ENCODE results near the gene BID. TPM values are rescaled to one million over a fixed set of nuclear protein-coding genes. Genes with fewer than 3 reads are reported as not detected.

BID gene
- total RNA-seq, 1 experiment from 2014 or later = 23.2 TPM

DNA sequence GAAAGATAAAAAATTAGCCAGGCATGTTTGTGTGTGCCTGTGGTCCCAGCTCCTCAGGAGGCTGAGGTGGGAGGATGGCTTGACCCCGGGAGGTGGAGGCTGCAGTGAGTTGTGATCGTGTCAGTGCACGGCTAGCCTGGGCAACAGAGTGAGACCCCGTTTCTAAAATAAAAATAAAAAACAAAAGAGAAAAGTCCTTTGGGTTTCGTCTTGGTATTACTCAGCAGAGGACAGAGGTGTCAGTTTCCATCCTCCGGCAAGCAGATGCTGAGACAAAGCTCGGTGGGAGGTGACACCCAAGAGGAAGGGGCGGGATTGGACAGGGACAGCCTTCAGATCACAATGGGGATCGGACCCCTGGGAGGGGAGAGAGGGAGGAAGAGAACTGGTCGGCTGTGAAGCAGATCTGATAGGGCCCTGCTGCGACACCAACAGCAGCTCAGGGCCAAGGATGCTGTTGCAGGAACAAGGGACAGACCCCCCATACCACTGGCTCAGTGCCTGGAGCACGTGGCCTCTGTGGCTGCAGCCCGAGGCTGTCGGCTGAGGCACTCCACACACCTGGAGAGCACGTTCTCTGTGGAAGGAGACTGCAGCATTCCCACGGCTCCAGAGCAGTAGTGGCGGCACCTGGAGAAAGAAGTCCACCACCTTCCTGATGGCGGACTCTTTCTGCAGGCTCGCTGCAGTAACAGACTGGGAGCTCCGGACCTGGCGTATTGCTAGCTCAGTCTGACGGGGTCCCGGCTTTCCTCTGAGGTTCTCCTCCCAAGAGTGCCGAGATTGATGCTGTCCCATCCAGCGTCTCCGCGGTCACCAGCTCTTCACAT is 5.2 kb upstream of the BID start:
- TF ChIP-seq, protein P1, sequence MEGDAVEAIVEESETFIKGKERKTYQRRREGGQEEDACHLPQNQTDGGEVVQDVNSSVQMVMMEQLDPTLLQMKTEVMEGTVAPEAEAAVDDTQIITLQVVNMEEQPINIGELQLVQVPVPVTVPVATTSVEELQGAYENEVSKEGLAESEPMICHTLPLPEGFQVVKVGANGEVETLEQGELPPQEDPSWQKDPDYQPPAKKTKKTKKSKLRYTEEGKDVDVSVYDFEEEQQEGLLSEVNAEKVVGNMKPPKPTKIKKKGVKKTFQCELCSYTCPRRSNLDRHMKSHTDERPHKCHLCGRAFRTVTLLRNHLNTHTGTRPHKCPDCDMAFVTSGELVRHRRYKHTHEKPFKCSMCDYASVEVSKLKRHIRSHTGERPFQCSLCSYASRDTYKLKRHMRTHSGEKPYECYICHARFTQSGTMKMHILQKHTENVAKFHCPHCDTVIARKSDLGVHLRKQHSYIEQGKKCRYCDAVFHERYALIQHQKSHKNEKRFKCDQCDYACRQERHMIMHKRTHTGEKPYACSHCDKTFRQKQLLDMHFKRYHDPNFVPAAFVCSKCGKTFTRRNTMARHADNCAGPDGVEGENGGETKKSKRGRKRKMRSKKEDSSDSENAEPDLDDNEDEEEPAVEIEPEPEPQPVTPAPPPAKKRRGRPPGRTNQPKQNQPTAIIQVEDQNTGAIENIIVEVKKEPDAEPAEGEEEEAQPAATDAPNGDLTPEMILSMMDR (conservative IDR thresholded peaks at IDR 0.05) = no peak
- H3K36me3 Mint-ChIP-seq (ENCODE audit: insufficient read depth in 1 of 3, low read depth in 3 of 3) = no peaks in the 10 kb centered on the region; a peak in 1 of 7 replicates
- Histone ChIP-seq H3K79me1 (ENCODE audit: insufficient read depth, low read depth, low read length, poor library complexity, severe bottlenecking) (no peaks in the 10 kb centered on the region), H2AFZ (ENCODE audit: low read length) (no peak overlapping the region), H3K23me2 (ENCODE audit: insufficient read length, low read depth, low read length, poor library complexity, severe bottlenecking) (no peaks in the 10 kb centered on the region), H2BK5ac (ENCODE audit: insufficient read length, low read length) (no peak overlapping the region), H3K56ac (ENCODE audit: insufficient read length, low read depth, low read length) (no peak overlapping the region), H3K27ac (ENCODE audit: insufficient read length, low read depth, low read length) (no peak overlapping the region), H3K9me3 (ENCODE audit: control insufficient read depth, low read depth, low read length) (no peaks in the 10 kb centered on the region), H2BK20ac (ENCODE audit: low read depth, low read length, poor library complexity, severe bottlenecking) (no peak overlapping the region), H3K18ac (ENCODE audit: insufficient read length, low read depth, low read length) (no peak overlapping the region), H4K91ac (ENCODE audit: insufficient read length, low read depth, low read length) (no peak overlapping the region), H4K20me1 (ENCODE audit: control insufficient read depth, insufficient read depth, insufficient read length) (no peaks in the 10 kb centered on the region), H3K4me1 (ENCODE audit: insufficient read depth, low read length) (no peaks in the 10 kb centered on the region), H3K27me3 (ENCODE audit: insufficient read depth, low read length) (no peaks in the 10 kb centered on the region), H2BK15ac (ENCODE audit: low read depth, low read length) (no peak overlapping the region), H3K79me2 (ENCODE audit: insufficient read depth, low read length) (no peaks in the 10 kb centered on the region), H4K8ac (replicated peaks; ENCODE audit: insufficient read length, low read depth, low read length) (no peak overlapping the region), H3T11ph (ENCODE audit: low read length) (no peak overlapping the region), H2BK12ac (ENCODE audit: insufficient read length, low read depth, low read length) (no peak overlapping the region), H3K4ac (ENCODE audit: low read depth, low read length) (no peak overlapping the region), H3K23ac (ENCODE audit: insufficient read length, low read depth, low read length) (no peak overlapping the region), H3K9ac (ENCODE audit: extremely low read depth, insufficient read length, low read length) (no peak overlapping the region), H2AK5ac (ENCODE audit: insufficient read length, low read length) (no peak overlapping the region), H4K5ac (ENCODE audit: insufficient read length, low read depth, low read length) (no peak overlapping the region), H3K4me2 (ENCODE audit: insufficient read depth, insufficient read length, low read length) (no peak overlapping the region), H2BK120ac (ENCODE audit: low read depth, low read length, poor library complexity, severe bottlenecking) (no peak overlapping the region), H3K14ac (ENCODE audit: insufficient read depth, low read length) (no peak overlapping the region)
- H3K9me3 Mint-ChIP-seq = no peaks in the 10 kb centered on the region; a peak in 2 of 5 replicates
- no CpG with 5 or more reads among the region's 27 CpGs for WGBS (ENCODE audit: extremely low coverage, insufficient read length, low lambda C conversion rate)
- H3K27me3 Mint-ChIP-seq (ENCODE audit: low read depth) = peaks cover 29% of the 10 kb centered on the region
- no peak overlapping the region; a peak in 1 of 5 replicates for H3K4me3 Mint-ChIP-seq
- peaks cover 19 to 29% of the 10 kb centered on the region in 2 experiments for H3K4me1 Mint-ChIP-seq
- DNase-seq = no peak
- H3K27ac Mint-ChIP-seq = 0 out of 7 replicates have a peak overlapping the region, but pooled peaks of 1 of the 3 experiments have one; percentile 24

Measured in H9 (cell line).